Measurements from ENCODE around the gene DGCR2.
"Not testable (repeated sequence)": the region's sequence is repeated elsewhere in the genome, so short reads cannot be mapped to it uniquely, and the experiment has no call there.

The DGCR2 gene

GRCh38 chr22:19079691-19080090 lies 42.5 kb downstream of the DGCR2 start:
- DNase-seq, result no peak

GRCh38 chr22:19075404-19075803 lies 46.8 kb downstream of the DGCR2 start:
- no peak for DNase-seq

- DNase-seq, result not testable (repeated sequence)
Observed at GRCh38 chr22:19072853-19073252, 49.4 kb downstream of the DGCR2 start.

- no peak for DNase-seq
Observed at GRCh38 chr22:19070397-19071169, 51.6 kb downstream of the DGCR2 start.

- DNase-seq, result no peak
Observed at GRCh38 chr22:19069451-19069850, 52.8 kb downstream of the DGCR2 start.

- DNase-seq, result no peak
Observed at GRCh38 chr22:19068784-19069271, 53.4 kb downstream of the DGCR2 start.

- no peak for DNase-seq
Observed at GRCh38 chr22:19067696-19068348, 54.4 kb downstream of the DGCR2 start.

- DNase-seq, result no peak
Observed at GRCh38 chr22:19066531-19067271, 55.5 kb downstream of the DGCR2 start.

- no peak for DNase-seq
Observed at GRCh38 chr22:19065929-19066328, 56.3 kb downstream of the DGCR2 start.

- DNase-seq, result no peak
Observed at GRCh38 chr22:19065298-19065859, 56.8 kb downstream of the DGCR2 start.

GRCh38 chr22:19064354-19065054 lies 57.7 kb downstream of the DGCR2 start:
- DNase-seq, result no peak

- DNase-seq, result no peak
Observed at GRCh38 chr22:19063581-19064353, 58.4 kb downstream of the DGCR2 start.

GRCh38 chr22:19062943-19063308 lies 59.3 kb downstream of the DGCR2 start:
- no peak for DNase-seq

GRCh38 chr22:19062139-19062942 lies 59.9 kb downstream of the DGCR2 start:
- DNase-seq, result no peak

GRCh38 chr22:19061471-19062138 lies 60.6 kb downstream of the DGCR2 start:
- DNase-seq, result no peak

- no peak for DNase-seq
Observed at GRCh38 chr22:19060356-19061009, 61.7 kb downstream of the DGCR2 start.

GRCh38 chr22:19059481-19060278 lies 62.5 kb downstream of the DGCR2 start:
- DNase-seq, result no peak

- DNase-seq, result no peak
Observed at GRCh38 chr22:19058713-19059451, 63.3 kb downstream of the DGCR2 start.
